Endothelial cell of umbilical vein (primary cell): Measurements from ENCODE around the gene SATB1. TPM values are rescaled to one million over a fixed set of nuclear protein-coding genes. Genes with fewer than 3 reads are reported as not detected.

Experiments
- BruUV-seq: library from RNA; stranded (reverse); fragments of 400-500 nt; replicated peaks from 2 replicates; lab custom pipeline; 2021; lab: Mats Ljungman, UMichigan
- CTCF ChIA-PET: fragments of 300-600, 350-600 bp; sonication (Branson Sonifier 250); formaldehyde crosslinking; loops from one replicate; lab custom pipeline; 2021; ENCODE audit warnings: antibody characterized with exemption, inconsistent platforms; lab: Charles Lee
- POLR2A ChIA-PET: fragments of 300-600, 350-600 bp; sonication (Branson Sonifier 250); formaldehyde crosslinking; loops from one replicate; lab custom pipeline; 2021; ENCODE audit warnings: antibody characterized with exemption, inconsistent platforms; lab: Charles Lee
- DNase-seq: peaks from one replicate; pipeline ENCODE4 v3.0.0-alpha.2; 2011; ENCODE audit warnings: low read depth, low spot score
- FAIRE-seq: peaks from 2 replicates; lab custom pipeline; 2011; peaks lifted over from hg19 to GRCh38; lab: Jason Lieb, UNC
- H2AFZ ChIP-seq: 2 replicates; pipeline ENCODE4 v1.6.0; 2012; ENCODE audit warnings: low read depth, low read length, control low read depth, inconsistent platforms
- H3K27ac ChIP-seq: 2 replicates; pipeline ENCODE4 v1.5.1; 2011; ENCODE audit warnings: low read depth, mild to moderate bottlenecking, control low read depth, low read length, moderate library complexity; ENCODE audit not compliant: insufficient read depth
- H3K27me3 ChIP-seq, 2 experiments: 2 replicates each; pipeline versions ENCODE4 v1.6.0 to v1.6.1; 2011; ENCODE audit warnings: low read length in 2 of 2, mixed read lengths in 1 of 2; ENCODE audit not compliant: control insufficient read depth in 2 of 2, insufficient read depth in 2 of 2
- H3K36me3 ChIP-seq, 2 experiments: 2 replicates in 1 of 2; 3 replicates in 1 of 2; pipeline ENCODE4 v1.5.1; 2011; ENCODE audit warnings: low read length in 2 of 2, mild to moderate bottlenecking in 1 of 2, moderate library complexity in 1 of 2; ENCODE audit not compliant: control insufficient read depth in 2 of 2, insufficient read depth in 2 of 2; ENCODE audit errors: extremely low read depth in 1 of 2
- H3K4me1 ChIP-seq: 3 replicates; pipeline ENCODE4 v1.5.1; 2011; ENCODE audit warnings: mild to moderate bottlenecking, low read length; ENCODE audit not compliant: control insufficient read depth, insufficient read depth; ENCODE audit errors: extremely low read depth
- H3K4me2 ChIP-seq: 2 replicates; pipeline ENCODE4 v1.6.1; 2011; ENCODE audit warnings: low read length, control low read depth, mixed read lengths; ENCODE audit not compliant: insufficient read depth
- H3K4me3 ChIP-seq, 3 experiments: fragments of 200-600 bp in 1 of 3; sonication (generic), shearing (Covaris generic) in 1 of 3; replicated peaks in 1 of 3; 2 replicates each; pipeline ENCODE4 v1.5.1; 2011 to 2016; ENCODE audit warnings: control low read depth in 3 of 3, low read length in 3 of 3, mild to moderate bottlenecking in 2 of 3, inconsistent platforms in 1 of 3, low read depth in 1 of 3, moderate library complexity in 1 of 3; ENCODE audit not compliant: insufficient read depth in 1 of 3
- H3K79me2 ChIP-seq: 2 replicates; pipeline ENCODE4 v1.6.0; 2012; ENCODE audit warnings: low read length, inconsistent platforms; ENCODE audit not compliant: control insufficient read depth, insufficient read depth
- H3K9ac ChIP-seq: replicated peaks from 2 replicates; pipeline ENCODE3; 2011; ENCODE audit warnings: low read length, control low read depth; ENCODE audit not compliant: insufficient read depth; ENCODE audit errors: extremely low read depth
- H3K9me1 ChIP-seq: replicated peaks from 3 replicates; pipeline ENCODE4 v1.6.0; 2011; ENCODE audit warnings: mild to moderate bottlenecking, low read length; ENCODE audit not compliant: control insufficient read depth, insufficient read depth; ENCODE audit errors: extremely low read depth
- H3K9me3 ChIP-seq: replicated peaks from 2 replicates; pipeline ENCODE4 v1.5.1; 2012; ENCODE audit warnings: low read length, inconsistent platforms; ENCODE audit not compliant: control insufficient read depth, insufficient read depth
- H4K20me1 ChIP-seq: replicated peaks from 2 replicates; pipeline ENCODE3; 2011; ENCODE audit warnings: mild to moderate bottlenecking, low read length; ENCODE audit not compliant: control insufficient read depth, insufficient read depth; ENCODE audit errors: extremely low read depth
- EZH2 ChIP-seq: IDR thresholded peaks from 2 replicates; pipeline ENCODE4 v1.6.1; 2012; ENCODE audit warnings: borderline replicate concordance, low read depth, mild to moderate bottlenecking, moderate library complexity, low read length, inconsistent platforms; ENCODE audit not compliant: severe bottlenecking
- FOS ChIP-seq: IDR thresholded peaks from 2 replicates; pipeline ENCODE4 v1.6.1; 2011; ENCODE audit warnings: mild to moderate bottlenecking, low read length, moderate library complexity, borderline replicate concordance; ENCODE audit not compliant: insufficient read depth
- GATA2 ChIP-seq: IDR thresholded peaks from 2 replicates; pipeline ENCODE4 v1.7.0; 2011; ENCODE audit warnings: low read depth, mild to moderate bottlenecking, moderate library complexity, mixed read lengths, low read length; ENCODE audit not compliant: insufficient read length, insufficient read depth
- JUN ChIP-seq: IDR thresholded peaks from 2 replicates; pipeline ENCODE4 v1.6.1; 2011; ENCODE audit warnings: borderline replicate concordance, low read depth; ENCODE audit not compliant: insufficient read length, insufficient read depth
- MYC ChIP-seq: IDR thresholded peaks from one replicate; pipeline ENCODE4 v1.6.1; 2011; ENCODE audit warnings: mild to moderate bottlenecking, low read depth, low read length
- POLR2A ChIP-seq: IDR thresholded peaks from 2 replicates; pipeline ENCODE4 v1.6.1; 2012; ENCODE audit warnings: low read depth, mild to moderate bottlenecking, control low read depth, low read length
- POLR2AphosphoS5 ChIP-seq: IDR thresholded peaks from 2 replicates; pipeline ENCODE4 v1.6.1; 2012; ENCODE audit warnings: low read depth, mild to moderate bottlenecking, control low read depth, low read length, moderate library complexity; ENCODE audit not compliant: insufficient read depth
- dilution Hi-C: fragments of 300-500 bp; cut with MboI; formaldehyde crosslinking; loops from one replicate; pipeline ENCODE4 v1.15.0; 2019; ENCODE audit warnings: low sequenced_read_pairs; ENCODE audit not compliant: extremely low pct_ligation_motif_present
- intact Hi-C: fragments of 100-400 bp; cut with micrococcal nuclease; formaldehyde crosslinking; loops from one replicate; pipeline ENCODE4 v1.10.0; 2022
- polyA plus RNA-seq, 4 experiments: library from polyadenylated mRNA; depleted of rRNA in 3 of 4; stranded (reverse) in 3 of 4; unstranded in 1 of 4; fragments of >200 nt; gene quantifications; 2 replicates each; pipeline versions ENCODE4 v1.2.1 to v1.2.3, GENCODE V29; 2011 to 2012; ENCODE audit warnings: missing spikeins in 1 of 4
- total RNA-seq: library from RNA; stranded (reverse); gene quantifications from 2 replicates; pipeline ENCODE4 v1.2.3, GENCODE V29; 2021
- TF ChIP-seq, protein P1 (sequence below): IDR thresholded peaks from 2 replicates; pipeline ENCODE4 v1.6.1; 2011; ENCODE audit not compliant: insufficient read depth, insufficient read length
- TF ChIP-seq, protein P2 (sequence below), 2 donors: IDR thresholded peaks; 1 replicate in 1 of 2; 2 replicates in 1 of 2; pipeline ENCODE4 v1.5.1; 2011; ENCODE audit warnings: low read length in 2 of 2, mild to moderate bottlenecking in 2 of 2, moderate library complexity in 2 of 2, control low read depth in 1 of 2, inconsistent platforms in 1 of 2, low read depth in 1 of 2; ENCODE audit not compliant: insufficient read depth in 1 of 2; ENCODE audit errors: extremely low read depth in 1 of 2

The SATB1 gene
- total and polyA plus RNA-seq, 2 donors (not counting 3 experiments of a cell fraction or from before 2014, with no cell fraction given): 3.9 to 6.2 TPM

DNA sequence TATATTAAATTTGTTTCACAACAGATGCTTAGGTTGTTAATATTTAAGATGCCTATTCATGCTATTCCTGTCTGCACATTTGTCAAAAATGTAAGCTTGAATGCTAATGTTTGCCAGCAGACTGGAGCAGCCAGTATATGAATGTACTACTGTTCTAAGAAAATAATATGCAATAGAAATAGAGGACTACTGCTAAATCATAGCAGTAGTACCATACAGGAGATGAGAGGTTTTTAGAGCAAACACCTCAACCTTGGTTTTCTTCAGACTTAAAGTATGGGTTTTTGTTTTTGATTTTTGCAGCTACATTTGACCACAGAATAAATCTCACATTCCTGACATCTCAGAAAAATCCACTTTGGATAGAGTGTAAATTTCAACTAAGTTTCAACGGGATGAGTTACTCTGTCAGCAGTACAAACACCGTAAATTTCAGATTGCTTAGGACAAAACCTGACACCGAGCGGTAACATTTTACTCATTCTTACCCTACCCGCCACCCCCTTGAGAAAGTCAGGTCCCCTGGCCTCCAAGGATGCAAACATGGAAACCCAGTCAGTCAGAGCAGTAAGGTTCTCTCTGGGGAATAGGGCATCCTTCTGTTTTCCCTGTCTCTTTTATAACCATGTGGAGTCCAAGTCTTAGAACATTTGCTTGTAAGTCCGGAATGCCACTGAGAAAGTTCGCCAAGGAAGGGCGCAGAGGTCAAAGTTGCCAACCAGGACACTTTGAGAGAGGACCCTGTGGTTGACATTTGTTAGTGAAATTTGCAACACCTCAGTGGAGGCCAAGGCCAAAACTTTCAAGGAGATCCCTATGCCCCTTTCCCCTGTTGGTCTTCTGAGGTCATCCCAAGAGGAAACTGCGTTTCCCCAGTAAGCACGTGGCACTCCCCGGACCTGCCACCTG lies 17.9 kb upstream of the SATB1 start:
- H3K36me3 ChIP-seq: no peaks in the 10 kb centered on the region
- dilution Hi-C loops: no loop called here
- no peaks in the 10 kb centered on the region for H4K20me1 ChIP-seq
- DNase-seq: no peak
- H3K4me3 ChIP-seq: no peak overlapping the region
- peaks cover 28 to 57% of the 10 kb centered on the region in 2 experiments for H3K27me3 ChIP-seq
- no peak overlapping the region for H3K4me2 ChIP-seq
- H3K9ac ChIP-seq: no peak overlapping the region
- ChIA-PET POLR2A (no interaction called here), CTCF (interaction anchor here (2.3 kb wide), 1 partner anchor 13 kb away, joined by 8 read pairs; no protein-coding TSS in a partner anchor)
- H3K79me2 ChIP-seq: no peaks in the 10 kb centered on the region
- FAIRE-seq: no peak
- no peak overlapping the region for H2AFZ ChIP-seq
- TF ChIP-seq MYC (no peak), EZH2 (no peak), POLR2A (no peak), FOS (no peak)
- H3K27ac ChIP-seq: no peak overlapping the region
- no peaks in the 10 kb centered on the region for H3K9me1 ChIP-seq
- peaks cover 6% of the 10 kb centered on the region for H3K4me1 ChIP-seq
- BruUV-seq: no TSS peak
- intact Hi-C loops: no loop called here
- H3K9me3 ChIP-seq: no peaks in the 10 kb centered on the region

DNA sequence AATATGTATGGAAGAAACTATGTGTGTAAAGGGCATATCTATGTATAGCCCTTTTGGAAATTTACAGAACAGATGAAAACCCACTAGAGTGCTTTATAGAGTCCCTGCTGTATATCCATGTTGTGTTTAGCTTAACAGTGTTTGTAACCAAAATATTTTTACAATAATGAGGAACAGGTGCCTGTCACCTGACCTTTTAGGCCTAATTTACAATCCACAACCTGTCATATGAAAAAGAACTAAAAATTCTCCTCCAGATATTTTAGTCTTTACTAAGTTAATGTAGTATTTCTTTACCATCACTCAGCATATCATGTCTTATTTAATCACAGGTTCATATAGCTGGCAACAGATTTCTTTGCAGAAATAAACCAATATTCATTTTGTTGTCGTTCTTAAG lies 16.4 kb upstream of the SATB1 start:
- Histone ChIP-seq H3K27me3 (peaks cover 27 to 57% of the 10 kb centered on the region in 2 experiments), H4K20me1 (no peaks in the 10 kb centered on the region), H3K9me3 (no peaks in the 10 kb centered on the region), H3K27ac (no peak overlapping the region), H3K4me3 (no peak overlapping the region), H3K4me1 (peaks cover 6% of the 10 kb centered on the region), H3K79me2 (no peaks in the 10 kb centered on the region), H3K9ac (no peak overlapping the region), H3K4me2 (no peak overlapping the region), H2AFZ (no peak overlapping the region), H3K36me3 (no peaks in the 10 kb centered on the region), H3K9me1 (no peaks in the 10 kb centered on the region)
- DNase-seq (no peak), FAIRE-seq (no peak)
- ChIA-PET CTCF (interaction anchor here (2.3 kb wide), 1 partner anchor 12 kb away, joined by 8 read pairs; no protein-coding TSS in a partner anchor), POLR2A (no interaction called here)
- TF ChIP-seq JUN (no peak), POLR2AphosphoS5 (no peak), EZH2 (no peak), MYC (no peak), POLR2A (no peak), GATA2 (no peak), FOS (no peak)
- TF ChIP-seq, protein P1, sequence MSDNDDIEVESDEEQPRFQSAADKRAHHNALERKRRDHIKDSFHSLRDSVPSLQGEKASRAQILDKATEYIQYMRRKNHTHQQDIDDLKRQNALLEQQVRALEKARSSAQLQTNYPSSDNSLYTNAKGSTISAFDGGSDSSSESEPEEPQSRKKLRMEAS: no peak
- TF ChIP-seq, protein P2, sequence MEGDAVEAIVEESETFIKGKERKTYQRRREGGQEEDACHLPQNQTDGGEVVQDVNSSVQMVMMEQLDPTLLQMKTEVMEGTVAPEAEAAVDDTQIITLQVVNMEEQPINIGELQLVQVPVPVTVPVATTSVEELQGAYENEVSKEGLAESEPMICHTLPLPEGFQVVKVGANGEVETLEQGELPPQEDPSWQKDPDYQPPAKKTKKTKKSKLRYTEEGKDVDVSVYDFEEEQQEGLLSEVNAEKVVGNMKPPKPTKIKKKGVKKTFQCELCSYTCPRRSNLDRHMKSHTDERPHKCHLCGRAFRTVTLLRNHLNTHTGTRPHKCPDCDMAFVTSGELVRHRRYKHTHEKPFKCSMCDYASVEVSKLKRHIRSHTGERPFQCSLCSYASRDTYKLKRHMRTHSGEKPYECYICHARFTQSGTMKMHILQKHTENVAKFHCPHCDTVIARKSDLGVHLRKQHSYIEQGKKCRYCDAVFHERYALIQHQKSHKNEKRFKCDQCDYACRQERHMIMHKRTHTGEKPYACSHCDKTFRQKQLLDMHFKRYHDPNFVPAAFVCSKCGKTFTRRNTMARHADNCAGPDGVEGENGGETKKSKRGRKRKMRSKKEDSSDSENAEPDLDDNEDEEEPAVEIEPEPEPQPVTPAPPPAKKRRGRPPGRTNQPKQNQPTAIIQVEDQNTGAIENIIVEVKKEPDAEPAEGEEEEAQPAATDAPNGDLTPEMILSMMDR (IDR thresholded peaks at IDR 0.05; ENCODE audit: extremely low read depth in 1 of 2, insufficient read depth in 1 of 2, low read depth in 1 of 2, low read length in 2 of 2): no peak
- intact Hi-C loops (no loop called here), dilution Hi-C loops (no loop called here)
- BruUV-seq: no TSS peak
